Renal cortex interstitium (tissue), 11 donors: ENCODE data around the gene SPC25. TPM values are rescaled to one million over a fixed set of nuclear protein-coding genes. Genes with fewer than 3 reads are reported as not detected.
A peak's percentile ranks its signal among the peaks of the same experiment; 100 is the strongest.

Experiments used
- DNase-seq, 11 donors: peaks; one replicate each; pipeline ENCODE4 v3.0.0-alpha.2; 2013; ENCODE audit warnings: low read depth in 9 of 11, low spot score in 4 of 11; ENCODE audit errors: extremely low read depth in 1 of 11
- polyA plus RNA-seq, 3 donors: library from polyadenylated mRNA; unstranded; fragments of 120-200 nt; gene quantifications; one replicate each; pipeline ENCODE4 v1.2.1, GENCODE V29; 2013; ENCODE audit not compliant: insufficient read length in 3 of 3

Gene SPC25
- polyA plus RNA-seq, 3 donors, result 16.1 to 24.9 (median 23.3) TPM

- DNase-seq, result no peak
Measured at GRCh38 chr2:168858146-168858545, 32.1 kb downstream of the SPC25 start.

- DNase-seq, result no peak
Measured at GRCh38 chr2:168855601-168856000, 34.6 kb downstream of the SPC25 start.

- DNase-seq, result no peak
Measured at GRCh38 chr2:168854651-168855050, 35.6 kb downstream of the SPC25 start.

- no peak for DNase-seq
Measured at GRCh38 chr2:168853471-168853870, 36.8 kb downstream of the SPC25 start.

GRCh38 chr2:168852481-168852880 lies 37.7 kb downstream of the SPC25 start:
- no peak for DNase-seq

- DNase-seq, result no peak
Measured at GRCh38 chr2:168851674-168852320, 38.4 kb downstream of the SPC25 start.

- no peak for DNase-seq
Measured at GRCh38 chr2:168850846-168851245, 39.4 kb downstream of the SPC25 start.

- peak in 10 of 11 donors; percentile 9 to 55 (median 20) for DNase-seq
Measured at GRCh38 chr2:168849610-168850009, 40.6 kb downstream of the SPC25 start.

- no peak for DNase-seq
Measured at GRCh38 chr2:168848225-168848624, 42.0 kb downstream of the SPC25 start.

- no peak for DNase-seq
Measured at GRCh38 chr2:168843253-168843652, 47.0 kb downstream of the SPC25 start.

GRCh38 chr2:168841445-168841844 lies 48.8 kb downstream of the SPC25 start:
- DNase-seq, result no peak

GRCh38 chr2:168835969-168836368 lies 54.3 kb downstream of the SPC25 start:
- DNase-seq, result no peak

- DNase-seq, result no peak
Measured at GRCh38 chr2:168831662-168832061, 58.6 kb downstream of the SPC25 start.

- no peak for DNase-seq
Measured at GRCh38 chr2:168830958-168831357, 59.3 kb downstream of the SPC25 start.

GRCh38 chr2:168825126-168825525 lies 65.1 kb downstream of the SPC25 start:
- no peak for DNase-seq

- DNase-seq, result no peak
Measured at GRCh38 chr2:168821992-168822391, 68.2 kb downstream of the SPC25 start.

GRCh38 chr2:168821577-168821976 lies 68.7 kb downstream of the SPC25 start:
- no peak for DNase-seq

Other genes starting within 250 kb of the SPC25 start
- gene NOSTRIN, start 87.8 kb downstream of the SPC25 start, polyA plus RNA-seq, result 10 to 100 TPM; 32.2 to 44.5 (median 37.0) TPM
- under 1 TPM in 1 of 3 donors, not detected in 2; 0.05 TPM for gene G6PC2, start 10.9 kb upstream of the SPC25 start, polyA plus RNA-seq
- under 1 TPM in 2 of 3 donors, not detected in 1; 0.05 to 0.15 TPM for gene ABCB11, start 140.9 kb upstream of the SPC25 start, polyA plus RNA-seq
- gene DHRS9, start 179.1 kb upstream of the SPC25 start, polyA plus RNA-seq, result under 1 TPM; 0.18 to 0.69 (median 0.58) TPM